HG03175 (cell line): ENCODE data around the gene TMEFF2.

Experiments
- ATAC-seq: cut with Tn5 transposase; IDR thresholded peaks from one replicate; pipeline ENCODE4 v1.9.1; 2021; ENCODE audit warnings: mild to moderate bottlenecking, moderate library complexity; ENCODE audit not compliant: unreplicated experiment

TMEFF2 gene

GRCh38 chr2:192025637-192026036 lies 169.1 kb downstream of the TMEFF2 start:
- ATAC-seq = no peak

- no peak for ATAC-seq
These were observed 171.7 kb downstream of the TMEFF2 start for GRCh38 chr2:192023006-192023405.

- ATAC-seq = no peak
These were observed 176.9 kb downstream of the TMEFF2 start for GRCh38 chr2:192017844-192018243.

GRCh38 chr2:192016265-192016664 lies 178.5 kb downstream of the TMEFF2 start:
- no peak for ATAC-seq

GRCh38 chr2:192013211-192013610 lies 181.5 kb downstream of the TMEFF2 start:
- ATAC-seq = no peak

GRCh38 chr2:192011196-192011595 lies 183.5 kb downstream of the TMEFF2 start:
- ATAC-seq = no peak

- ATAC-seq = no peak
These were observed 184.7 kb downstream of the TMEFF2 start for GRCh38 chr2:192010073-192010472.

GRCh38 chr2:192007581-192008228 lies 187.0 kb downstream of the TMEFF2 start:
- ATAC-seq = no peak

- ATAC-seq = no peak
These were observed 189.5 kb downstream of the TMEFF2 start for GRCh38 chr2:192005211-192005610.

GRCh38 chr2:192004188-192004963 lies 190.4 kb downstream of the TMEFF2 start:
- peak; percentile 74 for ATAC-seq

- ATAC-seq = no peak
These were observed 192.3 kb downstream of the TMEFF2 start for GRCh38 chr2:192002418-192002817.

- ATAC-seq = no peak
These were observed 194.3 kb downstream of the TMEFF2 start for GRCh38 chr2:192000196-192000980.

GRCh38 chr2:191999101-191999841 lies 195.5 kb downstream of the TMEFF2 start:
- no peak for ATAC-seq

- no peak for ATAC-seq
These were observed 199.4 kb downstream of the TMEFF2 start for GRCh38 chr2:191995285-191995684.

GRCh38 chr2:191994749-191995148 lies 200.0 kb downstream of the TMEFF2 start:
- ATAC-seq = no peak

- no peak for ATAC-seq
These were observed 203.3 kb downstream of the TMEFF2 start for GRCh38 chr2:191991442-191991841.

- no peak for ATAC-seq
These were observed 209.0 kb downstream of the TMEFF2 start for GRCh38 chr2:191985740-191986139.

GRCh38 chr2:191983591-191983990 lies 211.1 kb downstream of the TMEFF2 start:
- no peak for ATAC-seq

- ATAC-seq = no peak
These were observed 211.5 kb downstream of the TMEFF2 start for GRCh38 chr2:191983186-191983585.

GRCh38 chr2:191981706-191982105 lies 213.0 kb downstream of the TMEFF2 start:
- no peak for ATAC-seq

- ATAC-seq = no peak
These were observed 214.2 kb downstream of the TMEFF2 start for GRCh38 chr2:191980483-191980882.
